GM19468 (cell line): Measurements from ENCODE around the gene ZDHHC11.

Experiments used
- ATAC-seq: cut with Tn5 transposase; IDR thresholded peaks from one replicate; pipeline ENCODE4 v1.9.1; 2021; ENCODE audit warnings: mild to moderate bottlenecking, moderate library complexity, moderate number of reproducible peaks; ENCODE audit not compliant: unreplicated experiment; ENCODE audit errors: extremely low read depth

Gene ZDHHC11

DNA sequence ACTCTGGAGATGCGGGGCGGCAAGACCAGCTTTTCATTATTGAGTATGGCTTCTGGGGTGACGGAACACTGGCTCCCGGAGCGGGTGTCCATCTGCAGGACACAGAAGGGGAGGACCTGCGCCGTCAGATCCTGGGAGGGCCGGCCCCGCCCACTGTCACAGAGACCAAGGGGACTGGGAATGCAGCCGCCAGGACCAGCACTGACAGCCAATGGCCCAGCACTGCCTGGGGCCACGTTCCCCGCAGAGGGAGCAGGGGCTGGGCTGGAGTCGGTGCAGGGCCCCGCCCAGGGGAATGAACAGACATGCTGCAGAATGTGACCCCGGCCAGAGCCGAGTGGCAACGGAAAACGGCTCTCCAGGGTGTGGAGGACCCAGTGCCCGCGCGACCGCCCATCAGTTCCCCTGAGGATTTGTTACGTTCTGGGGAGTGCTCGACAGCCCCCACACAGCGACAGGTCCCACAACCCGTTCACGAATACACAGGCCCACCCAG lies at the start of gene ZDHHC11:
Gene ZDHHC11 (minus strand): TSS at position 476 of the 496 bp plus-strand sequence. CDS start 384 bp downstream, at position 92.
- ATAC-seq = no peak

- no peak for ATAC-seq
These were observed 42.9 kb upstream of the ZDHHC11 start for GRCh38 chr5:893711-894110.

DNA sequence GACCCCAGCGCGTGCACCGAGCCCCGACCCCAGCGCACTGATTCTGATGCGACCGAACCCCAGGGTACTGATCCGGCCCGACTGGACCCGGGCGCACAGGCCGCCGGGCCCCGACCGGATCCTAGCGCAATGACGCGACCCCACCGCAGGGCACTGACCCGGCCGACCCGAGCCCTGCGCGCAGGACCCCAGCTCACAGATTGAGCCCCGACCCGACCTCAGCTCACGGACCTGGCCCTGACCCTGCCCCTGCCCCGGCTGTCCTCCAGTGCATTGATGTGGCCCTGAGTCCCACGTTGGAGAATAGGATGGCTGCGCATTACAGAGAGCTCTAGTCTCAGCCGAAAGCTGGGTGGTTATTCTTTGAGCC lies 42.3 kb upstream of the ZDHHC11 start:
- ATAC-seq = no peak

- peak; percentile 90 for ATAC-seq
These were observed 41.8 kb upstream of the ZDHHC11 start, which contains the start of the genes BRD9 and TRIP13 for GRCh38 chr5:892394-893136. BRD9 (minus strand) TSS chr5:892801; CDS start chr5:892657, 144 bp downstream. TRIP13 (plus strand) TSS chr5:892884; CDS start chr5:892999, 115 bp downstream.

GRCh38 chr5:891837-892393 lies 41.1 kb upstream of the ZDHHC11 start:
- no peak for ATAC-seq

GRCh38 chr5:891117-891836 lies 40.5 kb upstream of the ZDHHC11 start:
- ATAC-seq = no peak

- no peak for ATAC-seq
These were observed 38.4 kb upstream of the ZDHHC11 start for GRCh38 chr5:889075-889710.

- ATAC-seq = no peak
These were observed 37.9 kb upstream of the ZDHHC11 start for GRCh38 chr5:888638-889035.

- ATAC-seq = no peak
These were observed 37.3 kb upstream of the ZDHHC11 start for GRCh38 chr5:887947-888637.

GRCh38 chr5:886716-887325 lies 36.0 kb upstream of the ZDHHC11 start:
- ATAC-seq = no peak

- no peak for ATAC-seq
These were observed 35.2 kb upstream of the ZDHHC11 start for GRCh38 chr5:886036-886435.

GRCh38 chr5:885529-885928 lies 34.7 kb upstream of the ZDHHC11 start:
- ATAC-seq = no peak

DNA sequence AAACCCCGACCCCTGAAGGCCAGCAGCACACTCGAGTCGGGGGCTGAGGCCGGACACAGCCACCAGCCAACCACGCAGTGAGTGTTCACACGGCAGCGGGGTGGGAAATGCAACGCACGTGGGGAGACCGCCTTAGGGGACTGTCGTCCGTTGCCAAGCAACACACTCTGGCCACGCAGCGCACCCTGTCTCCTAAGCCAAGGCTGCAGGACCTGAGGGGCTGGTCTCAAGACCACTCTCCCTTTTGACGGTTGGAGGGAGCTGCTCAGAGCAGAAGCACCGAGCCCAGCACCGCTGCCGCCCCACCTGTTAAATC lies 34.3 kb upstream of the ZDHHC11 start:
- no peak for ATAC-seq

GRCh38 chr5:884345-885126 lies 33.8 kb upstream of the ZDHHC11 start:
- no peak for ATAC-seq

- ATAC-seq = no peak
These were observed 32.8 kb upstream of the ZDHHC11 start for GRCh38 chr5:883475-884181.

DNA sequence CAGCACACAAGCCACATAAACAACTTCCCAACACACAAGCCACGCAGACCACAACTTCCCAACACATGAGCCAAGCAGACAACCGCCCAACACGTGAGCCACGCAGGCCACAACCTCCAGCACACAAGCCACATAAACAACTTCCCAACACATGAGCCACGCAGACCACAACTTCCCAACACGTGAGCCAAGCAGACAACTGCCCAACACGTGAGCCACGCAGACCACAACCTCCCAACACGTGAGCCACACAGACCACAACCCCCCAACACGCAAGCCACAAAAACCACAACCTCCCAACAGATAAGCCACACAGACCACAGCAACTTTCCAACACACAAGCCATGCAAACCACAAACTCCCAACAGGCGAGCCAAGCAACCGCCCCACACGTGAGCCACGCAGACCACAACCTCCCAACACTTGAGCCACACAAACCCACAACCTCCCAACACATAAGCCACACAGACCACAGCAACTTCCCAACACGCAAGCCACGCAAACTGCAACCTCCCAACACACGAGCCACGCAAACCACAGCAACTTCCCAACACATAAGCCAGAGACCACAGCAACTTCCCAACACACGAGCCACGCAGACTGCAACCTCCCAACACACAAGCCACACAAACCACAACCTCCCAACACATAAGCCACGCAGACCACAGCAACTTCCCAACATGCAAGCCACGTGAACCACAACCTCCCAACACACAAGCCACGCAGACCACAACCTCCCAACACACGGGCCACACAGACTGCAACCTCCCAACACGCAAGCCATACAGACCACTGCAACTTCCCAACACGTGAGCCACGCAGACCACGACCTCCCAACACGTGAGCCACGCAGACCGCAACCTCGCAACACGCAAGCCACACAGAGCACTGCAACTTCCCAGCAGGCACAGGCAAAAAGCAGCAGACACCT lies 31.7 kb upstream of the ZDHHC11 start:
- no peak for ATAC-seq

DNA sequence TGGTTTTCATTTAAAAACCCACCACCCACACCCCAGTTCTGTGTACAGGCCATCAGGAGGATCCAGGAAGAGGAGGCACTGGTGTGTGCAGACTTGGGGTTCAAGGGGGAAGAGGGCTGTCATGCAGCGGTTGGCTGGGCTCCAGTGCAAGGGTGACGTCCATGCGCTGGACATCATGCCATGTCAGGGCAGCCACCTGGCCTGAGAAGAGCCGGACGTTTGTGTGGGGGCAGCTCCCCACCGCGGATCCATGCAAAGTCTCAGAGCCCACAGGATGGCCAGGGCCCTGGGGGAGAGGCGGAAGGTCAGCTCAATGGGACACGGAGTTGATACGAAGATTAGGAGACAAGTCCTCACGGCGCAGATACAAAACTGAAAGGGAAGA lies 30.8 kb upstream of the ZDHHC11 start:
- no peak for ATAC-seq
